Neural cell (in vitro differentiated cells): ENCODE results near the gene TMEM184A. TPM values are rescaled to one million over a fixed set of nuclear protein-coding genes. Genes with fewer than 3 reads are reported as not detected.

ENCODE experiments used
- H2AFZ ChIP-seq: fragments of 200-600, 300-800 bp; sonication (generic), shearing (Covaris generic); 2 replicates; pipeline ENCODE4 v1.6.0; 2014; ENCODE audit warnings: low read depth, mild to moderate bottlenecking, antibody characterized with exemption, low read length, moderate library complexity
- H3F3A ChIP-seq: fragments of 200-600 bp; shearing (Covaris generic); 2 replicates; pipeline ENCODE4 v1.6.1; 2016; ENCODE audit warnings: mild to moderate bottlenecking, moderate library complexity, mixed read lengths, antibody characterized with exemption, low read length; ENCODE audit not compliant: insufficient read depth, poor library complexity, severe bottlenecking
- H3K27ac ChIP-seq: fragments of 200-600, 300-800 bp; sonication (generic), shearing (Covaris generic); 2 replicates; pipeline ENCODE4 v1.5.1; 2014; ENCODE audit warnings: mild to moderate bottlenecking, low read length, moderate library complexity
- H3K27me3 ChIP-seq: fragments of 300-800, 200-600 bp; sonication (generic), shearing (Covaris generic); 2 replicates; pipeline ENCODE4 v1.6.0; 2014; ENCODE audit warnings: mild to moderate bottlenecking, low read depth, low read length, moderate library complexity; ENCODE audit not compliant: insufficient read depth
- H3K36me3 ChIP-seq: fragments of 300-800, 200-600 bp; sonication (generic), shearing (Covaris generic); 2 replicates; pipeline ENCODE4 v1.5.1; 2014; ENCODE audit warnings: mild to moderate bottlenecking, antibody characterized with exemption, low read length, moderate library complexity; ENCODE audit not compliant: insufficient read depth
- H3K4me2 ChIP-seq: fragments of 300-800, 200-600 bp; sonication (generic), shearing (Covaris generic); 2 replicates; pipeline ENCODE4 v1.6.0; 2014; ENCODE audit warnings: mild to moderate bottlenecking, low read length
- H3K4me3 ChIP-seq: fragments of 300-800, 200-600 bp; sonication (generic), shearing (Covaris generic); 2 replicates; pipeline ENCODE4 v1.5.1; 2014; ENCODE audit warnings: mild to moderate bottlenecking, low read length, moderate library complexity
- H3K79me2 ChIP-seq: fragments of 200-600 bp; shearing (Covaris generic); replicated peaks from 2 replicates; pipeline ENCODE4 v1.6.0; 2014; ENCODE audit warnings: mild to moderate bottlenecking, low read length, moderate library complexity; ENCODE audit not compliant: insufficient read depth
- H3K9ac ChIP-seq: fragments of 300-800, 200-600 bp; sonication (generic), shearing (Covaris generic); 2 replicates; pipeline ENCODE4 v1.6.1; 2016; ENCODE audit warnings: mild to moderate bottlenecking, low read length, mixed read lengths
- H3K9me2 ChIP-seq: fragments of 200-600 bp; shearing (Covaris generic); 2 replicates; pipeline ENCODE4 v1.6.1; 2016; ENCODE audit warnings: mild to moderate bottlenecking, low read length, mixed read lengths; ENCODE audit not compliant: insufficient read depth
- H3K9me3 ChIP-seq: fragments of 200-600, 300-800 bp; sonication (generic), shearing (Covaris generic); 2 replicates; pipeline ENCODE4 v1.6.1; 2016; ENCODE audit warnings: mild to moderate bottlenecking, mixed run types, low read length, moderate library complexity, mixed read lengths
- H4K20me1 ChIP-seq: fragments of 200-600 bp; shearing (Covaris generic); 2 replicates; pipeline ENCODE4 v1.6.1; 2016; ENCODE audit warnings: mild to moderate bottlenecking, mixed run types; ENCODE audit not compliant: insufficient read depth
- EP300 ChIP-seq: fragments of 450-650 bp; conservative IDR thresholded peaks from 2 replicates; pipeline ENCODE4 v1.6.1; 2014; ENCODE audit warnings: antibody characterized with exemption, mild to moderate bottlenecking, moderate library complexity; ENCODE audit not compliant: poor library complexity, severe bottlenecking
- EZH2 ChIP-seq: fragments of 200-600, 300-800 bp; shearing (Covaris generic), sonication (generic); IDR thresholded peaks from 2 replicates; pipeline ENCODE4 v1.6.1; 2014; ENCODE audit warnings: antibody characterized with exemption, low read length, borderline replicate concordance, mild to moderate bottlenecking; ENCODE audit not compliant: insufficient read depth, poor library complexity, severe bottlenecking
- MXI1 ChIP-seq: fragments of 450-650 bp; conservative IDR thresholded peaks from 2 replicates; pipeline ENCODE4 v1.6.1; 2014; ENCODE audit warnings: antibody characterized with exemption, mild to moderate bottlenecking; ENCODE audit not compliant: poor library complexity, severe bottlenecking
- POLR2AphosphoS5 ChIP-seq: IDR thresholded peaks from 2 replicates; pipeline ENCODE4 v1.6.1; 2012
- RAD21 ChIP-seq: fragments of 450-650 bp; conservative IDR thresholded peaks from 2 replicates; pipeline ENCODE4 v1.6.1; 2014; ENCODE audit warnings: antibody characterized with exemption, mild to moderate bottlenecking, moderate library complexity
- SMC3 ChIP-seq: fragments of 450-650 bp; conservative IDR thresholded peaks from 2 replicates; pipeline ENCODE4 v1.6.1; 2014; ENCODE audit warnings: antibody characterized with exemption, mild to moderate bottlenecking, moderate library complexity; ENCODE audit not compliant: poor library complexity
- TAF1 ChIP-seq: IDR thresholded peaks from 2 replicates; pipeline ENCODE4 v1.6.1; 2012; ENCODE audit warnings: low read depth
- polyA plus RNA-seq: library from polyadenylated mRNA; depleted of rRNA; stranded (reverse); fragments of >200 nt; gene quantifications from 2 replicates; pipeline ENCODE4 v1.2.3, GENCODE V29; 2014
- TF ChIP-seq, protein P1 (sequence below): IDR thresholded peaks from 2 replicates; pipeline ENCODE4 v1.6.1; 2012; ENCODE audit warnings: borderline replicate concordance
- TF ChIP-seq, protein P2 (sequence below): fragments of 450-650 bp; IDR thresholded peaks from 2 replicates; pipeline ENCODE4 v1.5.1; 2014; ENCODE audit warnings: antibody characterized with exemption, mild to moderate bottlenecking, moderate library complexity; ENCODE audit not compliant: poor library complexity, severe bottlenecking

Gene TMEM184A
- polyA plus RNA-seq, 1 donor from 2014 or later, result not detected

DNA sequence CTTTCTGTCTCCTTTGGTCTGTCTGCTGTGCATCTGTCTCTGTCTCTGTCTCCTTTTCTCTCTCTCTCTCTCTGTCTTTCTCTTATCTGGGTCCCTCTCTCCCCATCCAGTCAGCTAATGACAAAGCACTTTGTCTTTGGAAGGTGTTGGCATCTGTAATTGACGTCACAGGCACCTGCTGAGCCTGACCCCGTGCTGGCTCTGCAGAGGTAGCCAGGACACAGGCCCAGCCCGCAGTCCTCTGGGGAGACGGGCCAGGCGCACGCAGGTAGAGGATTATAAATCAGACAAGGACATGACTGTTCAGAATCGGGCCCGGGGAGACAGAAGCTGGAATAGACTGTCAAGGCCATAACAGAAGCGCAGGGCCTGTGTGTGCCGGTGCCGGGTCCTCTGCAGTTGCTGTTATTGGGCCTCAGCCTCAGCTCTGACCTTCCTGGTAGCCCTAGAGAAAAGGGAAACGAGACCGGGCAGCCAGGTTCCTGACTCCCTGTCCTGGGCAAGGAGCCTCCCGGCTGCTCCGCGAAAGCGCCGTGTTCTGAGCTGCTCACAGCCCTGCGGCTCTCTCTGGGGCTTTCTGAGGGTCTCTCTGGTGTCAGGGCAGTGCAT is 24.5 kb upstream of the TMEM184A start:
- Histone ChIP-seq H3K4me3 (no peak overlapping the region), H3F3A (no peaks in the 10 kb centered on the region), H3K9ac (no peak overlapping the region), H3K9me3 (no peaks in the 10 kb centered on the region), H3K9me2 (no peaks in the 10 kb centered on the region), H3K36me3 (no peaks in the 10 kb centered on the region), H3K79me2 (no peaks in the 10 kb centered on the region), H3K4me2 (no peak overlapping the region), H3K27ac (no peak overlapping the region), H3K27me3 (no peaks in the 10 kb centered on the region), H2AFZ (no peak overlapping the region), H4K20me1 (no peaks in the 10 kb centered on the region)
- TF ChIP-seq, protein P1, sequence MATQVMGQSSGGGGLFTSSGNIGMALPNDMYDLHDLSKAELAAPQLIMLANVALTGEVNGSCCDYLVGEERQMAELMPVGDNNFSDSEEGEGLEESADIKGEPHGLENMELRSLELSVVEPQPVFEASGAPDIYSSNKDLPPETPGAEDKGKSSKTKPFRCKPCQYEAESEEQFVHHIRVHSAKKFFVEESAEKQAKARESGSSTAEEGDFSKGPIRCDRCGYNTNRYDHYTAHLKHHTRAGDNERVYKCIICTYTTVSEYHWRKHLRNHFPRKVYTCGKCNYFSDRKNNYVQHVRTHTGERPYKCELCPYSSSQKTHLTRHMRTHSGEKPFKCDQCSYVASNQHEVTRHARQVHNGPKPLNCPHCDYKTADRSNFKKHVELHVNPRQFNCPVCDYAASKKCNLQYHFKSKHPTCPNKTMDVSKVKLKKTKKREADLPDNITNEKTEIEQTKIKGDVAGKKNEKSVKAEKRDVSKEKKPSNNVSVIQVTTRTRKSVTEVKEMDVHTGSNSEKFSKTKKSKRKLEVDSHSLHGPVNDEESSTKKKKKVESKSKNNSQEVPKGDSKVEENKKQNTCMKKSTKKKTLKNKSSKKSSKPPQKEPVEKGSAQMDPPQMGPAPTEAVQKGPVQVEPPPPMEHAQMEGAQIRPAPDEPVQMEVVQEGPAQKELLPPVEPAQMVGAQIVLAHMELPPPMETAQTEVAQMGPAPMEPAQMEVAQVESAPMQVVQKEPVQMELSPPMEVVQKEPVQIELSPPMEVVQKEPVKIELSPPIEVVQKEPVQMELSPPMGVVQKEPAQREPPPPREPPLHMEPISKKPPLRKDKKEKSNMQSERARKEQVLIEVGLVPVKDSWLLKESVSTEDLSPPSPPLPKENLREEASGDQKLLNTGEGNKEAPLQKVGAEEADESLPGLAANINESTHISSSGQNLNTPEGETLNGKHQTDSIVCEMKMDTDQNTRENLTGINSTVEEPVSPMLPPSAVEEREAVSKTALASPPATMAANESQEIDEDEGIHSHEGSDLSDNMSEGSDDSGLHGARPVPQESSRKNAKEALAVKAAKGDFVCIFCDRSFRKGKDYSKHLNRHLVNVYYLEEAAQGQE, result no peak
- TF ChIP-seq MXI1 (no peak), RAD21 (no peak), EP300 (no peak), TAF1 (no peak), POLR2AphosphoS5 (no peak), SMC3 (no peak), EZH2 (no peak)
- TF ChIP-seq, protein P2, sequence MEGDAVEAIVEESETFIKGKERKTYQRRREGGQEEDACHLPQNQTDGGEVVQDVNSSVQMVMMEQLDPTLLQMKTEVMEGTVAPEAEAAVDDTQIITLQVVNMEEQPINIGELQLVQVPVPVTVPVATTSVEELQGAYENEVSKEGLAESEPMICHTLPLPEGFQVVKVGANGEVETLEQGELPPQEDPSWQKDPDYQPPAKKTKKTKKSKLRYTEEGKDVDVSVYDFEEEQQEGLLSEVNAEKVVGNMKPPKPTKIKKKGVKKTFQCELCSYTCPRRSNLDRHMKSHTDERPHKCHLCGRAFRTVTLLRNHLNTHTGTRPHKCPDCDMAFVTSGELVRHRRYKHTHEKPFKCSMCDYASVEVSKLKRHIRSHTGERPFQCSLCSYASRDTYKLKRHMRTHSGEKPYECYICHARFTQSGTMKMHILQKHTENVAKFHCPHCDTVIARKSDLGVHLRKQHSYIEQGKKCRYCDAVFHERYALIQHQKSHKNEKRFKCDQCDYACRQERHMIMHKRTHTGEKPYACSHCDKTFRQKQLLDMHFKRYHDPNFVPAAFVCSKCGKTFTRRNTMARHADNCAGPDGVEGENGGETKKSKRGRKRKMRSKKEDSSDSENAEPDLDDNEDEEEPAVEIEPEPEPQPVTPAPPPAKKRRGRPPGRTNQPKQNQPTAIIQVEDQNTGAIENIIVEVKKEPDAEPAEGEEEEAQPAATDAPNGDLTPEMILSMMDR, result no peak

DNA sequence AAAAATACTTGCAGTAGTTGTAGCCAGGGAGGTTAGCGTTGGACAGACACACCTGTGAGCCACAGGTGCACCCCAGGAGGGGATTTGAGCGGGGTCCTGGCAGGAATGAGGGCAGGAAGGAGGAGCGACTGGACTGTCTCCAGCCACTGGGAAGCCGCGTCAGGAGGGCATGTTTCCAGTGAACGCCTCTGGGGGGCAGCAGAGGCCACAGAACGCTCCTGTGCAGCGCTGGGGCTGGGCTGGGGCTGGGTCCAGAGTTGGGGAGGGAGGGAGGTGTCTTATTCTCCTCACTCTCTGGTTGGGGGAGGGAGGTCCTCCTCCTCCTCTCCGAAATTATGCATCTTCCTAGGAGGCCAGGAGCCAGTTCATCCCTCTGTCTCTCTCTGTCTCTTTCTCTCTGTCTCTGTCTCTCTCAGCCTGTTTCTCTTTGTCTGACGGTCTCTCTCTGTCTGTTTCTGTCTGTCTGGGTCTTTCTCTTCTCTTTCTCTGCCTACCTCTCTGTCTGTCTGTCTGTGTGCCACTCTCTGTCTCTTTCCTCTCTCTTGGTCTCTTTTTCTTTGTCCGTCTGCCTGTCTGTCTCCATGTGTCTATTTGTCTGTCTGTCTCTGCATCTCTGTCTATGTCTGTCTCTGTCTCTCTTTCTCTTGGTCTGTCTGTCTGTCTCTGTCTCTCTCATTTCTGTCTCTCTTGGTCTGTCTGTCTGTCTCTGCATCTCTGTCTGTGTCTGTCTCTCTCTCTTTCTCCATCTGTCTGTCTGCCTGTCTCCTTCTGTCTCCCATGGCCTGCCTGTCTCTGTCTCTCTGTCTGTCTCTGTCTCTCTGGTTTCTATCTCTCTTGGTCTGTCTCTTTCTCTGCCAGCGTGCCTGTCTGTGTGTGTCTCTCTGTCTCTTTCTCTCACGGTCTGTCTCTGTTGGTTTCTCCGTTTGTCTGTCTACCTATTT is 23.7 kb upstream of the TMEM184A start:
- no peaks in the 10 kb centered on the region for H4K20me1 ChIP-seq
- no peaks in the 10 kb centered on the region for H3K36me3 ChIP-seq
- H3K9me3 ChIP-seq, result no peaks in the 10 kb centered on the region
- no peaks in the 10 kb centered on the region for H3K79me2 ChIP-seq
- no peaks in the 10 kb centered on the region for H3F3A ChIP-seq
- H2AFZ ChIP-seq, result no peak overlapping the region
- H3K27ac ChIP-seq, result no peak overlapping the region
- H3K9me2 ChIP-seq, result no peaks in the 10 kb centered on the region
- H3K4me3 ChIP-seq, result no peak overlapping the region
- no peak overlapping the region for H3K9ac ChIP-seq
- TF ChIP-seq, protein P2, result peak; percentile 90
- no peak for TF ChIP-seq POLR2AphosphoS5
- peak; percentile 87 for TF ChIP-seq SMC3
- TF ChIP-seq, protein P1, result no peak
- TF ChIP-seq TAF1, result no peak
- TF ChIP-seq RAD21, result peak; percentile 94
- TF ChIP-seq MXI1, result no peak
- no peak for TF ChIP-seq EZH2
- TF ChIP-seq EP300, result no peak
- H3K27me3 ChIP-seq, result no peaks in the 10 kb centered on the region
- no peak overlapping the region for H3K4me2 ChIP-seq
